UCSD-AML1 (cell line): Measurements from ENCODE around the gene KLF6.

Experiments
- DNase-seq: peaks from one replicate; lab custom pipeline; 2025; ENCODE audit not compliant: unreplicated experiment; lab: John Stamatoyannopoulos, UW

KLF6 gene

DNA sequence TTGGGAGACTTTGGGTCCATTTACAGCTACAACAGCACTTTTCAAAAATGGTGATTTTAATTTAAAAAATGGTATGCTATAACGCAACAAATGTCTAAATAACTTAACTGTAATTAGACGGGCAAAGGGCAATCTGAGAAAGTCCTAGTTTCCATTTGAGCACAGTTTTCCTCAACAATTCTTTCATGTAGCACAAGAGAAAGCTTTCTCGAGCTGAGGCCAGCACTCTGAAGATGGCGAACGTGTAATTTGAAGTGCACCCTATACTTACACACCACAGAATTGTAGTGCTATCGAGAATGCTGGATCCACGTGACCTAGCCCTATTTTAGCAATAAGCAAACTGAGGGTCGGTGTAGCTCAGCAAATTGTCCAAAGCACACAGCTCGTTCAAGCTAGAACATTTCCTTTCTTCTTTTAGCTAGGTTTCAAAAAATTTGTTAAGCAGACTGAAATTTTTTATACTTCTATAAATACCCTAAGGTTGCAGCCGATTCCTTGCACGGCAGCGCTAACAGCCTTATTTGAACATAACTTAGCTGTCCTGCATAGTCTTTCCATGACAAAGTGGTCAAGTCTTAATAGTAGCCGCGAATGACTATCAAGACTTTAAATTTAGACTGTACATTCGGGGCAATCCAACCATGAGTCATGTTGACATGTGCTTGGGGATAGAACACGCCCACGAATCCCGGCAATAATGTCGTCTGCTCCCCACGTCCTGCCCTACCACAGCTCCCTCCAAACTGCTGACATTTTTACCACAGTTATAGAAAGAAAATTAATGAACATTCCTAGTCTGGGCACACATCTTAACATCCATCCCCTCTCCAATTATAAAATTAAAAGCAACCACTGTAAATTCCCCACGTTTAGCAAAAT lies 10.0 kb downstream of the KLF6 start:
- DNase-seq: no peak

DNA sequence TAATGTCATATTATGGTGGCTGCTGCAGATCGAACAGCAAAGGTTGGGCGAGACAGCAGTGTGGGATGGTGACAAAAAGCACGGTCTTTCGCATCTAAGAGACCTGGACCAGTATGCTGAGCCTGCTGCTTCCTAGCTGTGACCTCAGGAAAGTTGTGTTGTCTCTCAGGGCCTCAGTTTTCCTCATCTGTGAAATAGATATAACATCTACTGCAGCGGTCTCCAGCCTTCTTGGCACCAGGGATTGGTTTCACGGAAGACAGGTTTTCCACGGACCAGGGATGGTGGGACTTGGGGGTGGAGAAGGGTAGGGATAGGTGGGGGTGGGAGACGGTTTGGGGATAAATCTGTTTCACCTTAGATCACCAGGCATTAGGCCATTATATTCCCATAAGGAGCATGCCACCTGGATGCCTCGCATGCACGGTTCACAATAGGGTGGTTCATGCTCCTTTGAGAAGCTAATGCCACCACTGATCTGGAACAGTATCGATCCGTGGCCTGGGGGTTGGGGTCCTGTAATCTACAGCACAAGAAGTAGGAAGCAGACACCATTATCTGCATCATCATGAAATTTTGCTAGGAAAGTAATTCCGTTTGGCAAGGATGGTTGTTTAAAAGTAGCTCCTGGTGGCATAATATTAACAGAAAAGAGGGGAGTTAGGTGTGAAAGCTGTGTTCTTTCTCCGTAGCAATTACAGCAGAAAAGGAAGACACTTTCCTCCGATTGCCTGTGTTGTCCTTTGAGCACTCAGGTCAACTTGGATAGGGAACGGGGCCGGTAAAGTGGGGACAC lies 10.8 kb downstream of the KLF6 start:
- DNase-seq: no peak

DNA sequence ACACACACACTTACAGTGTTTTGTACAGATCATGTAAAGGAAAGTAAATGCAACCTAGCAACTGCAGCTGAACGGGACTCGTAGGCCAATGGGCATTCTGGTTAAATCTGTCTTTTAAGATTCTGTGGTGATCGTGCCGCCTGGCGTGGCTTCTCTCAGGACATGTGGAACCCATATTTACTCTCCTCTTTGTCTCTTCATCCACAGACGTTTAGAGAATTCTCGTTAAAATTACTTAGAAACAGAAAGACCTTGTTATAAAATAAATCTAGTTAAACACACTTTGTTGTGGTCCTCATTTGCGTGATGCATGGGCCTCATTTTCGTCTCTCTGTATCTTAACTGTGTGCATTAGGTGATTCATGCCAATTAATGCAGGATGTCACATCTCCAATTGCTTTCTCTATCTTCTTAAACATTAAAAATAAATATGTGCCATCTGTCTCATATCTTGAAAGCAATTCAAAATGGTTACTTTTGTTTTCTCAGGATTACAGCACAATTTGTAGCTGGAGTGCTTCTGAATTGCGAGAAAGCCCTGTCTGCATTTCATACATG lies 11.5 kb downstream of the KLF6 start:
- DNase-seq: no peak

DNA sequence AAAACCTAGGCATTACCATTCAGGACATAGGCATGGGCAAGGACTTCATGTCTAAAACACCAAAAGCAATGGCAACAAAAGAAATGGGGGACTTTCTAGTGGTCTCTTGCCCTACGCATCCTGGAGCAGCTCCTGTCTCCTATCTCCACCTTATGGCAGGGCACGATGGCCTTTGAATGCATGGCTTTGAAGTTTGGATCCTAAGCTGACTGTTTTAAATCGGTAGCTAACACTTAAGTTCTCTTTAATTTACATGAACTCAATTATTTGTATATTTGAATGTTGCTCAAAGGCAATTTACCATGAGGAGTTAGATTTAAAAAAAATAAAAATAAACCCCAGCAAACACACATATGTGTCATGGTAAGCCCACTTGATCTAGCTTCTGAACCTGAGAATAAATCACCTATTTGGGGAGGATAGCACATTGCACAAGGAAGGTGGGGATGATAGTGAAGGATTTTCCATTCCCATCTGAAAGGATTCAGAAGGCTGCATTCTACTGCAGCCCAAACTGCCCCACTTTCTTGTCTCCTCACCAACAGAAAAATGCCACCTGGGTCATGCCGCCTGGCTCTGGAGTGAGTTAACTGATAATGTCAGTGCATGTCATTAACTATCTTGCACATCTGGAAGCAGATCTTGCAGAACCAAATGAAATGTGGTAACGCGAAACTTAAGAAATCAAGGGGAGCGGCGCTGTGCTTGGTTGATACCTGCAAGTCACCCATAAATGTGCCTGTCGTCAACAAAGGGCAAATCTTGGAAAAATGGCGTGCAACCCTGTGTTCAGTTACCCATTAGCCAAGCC lies 12.4 kb downstream of the KLF6 start:
- no peak for DNase-seq

GRCh38 chr10:3770611-3771110 lies 14.3 kb downstream of the KLF6 start:
- DNase-seq: no peak

DNA sequence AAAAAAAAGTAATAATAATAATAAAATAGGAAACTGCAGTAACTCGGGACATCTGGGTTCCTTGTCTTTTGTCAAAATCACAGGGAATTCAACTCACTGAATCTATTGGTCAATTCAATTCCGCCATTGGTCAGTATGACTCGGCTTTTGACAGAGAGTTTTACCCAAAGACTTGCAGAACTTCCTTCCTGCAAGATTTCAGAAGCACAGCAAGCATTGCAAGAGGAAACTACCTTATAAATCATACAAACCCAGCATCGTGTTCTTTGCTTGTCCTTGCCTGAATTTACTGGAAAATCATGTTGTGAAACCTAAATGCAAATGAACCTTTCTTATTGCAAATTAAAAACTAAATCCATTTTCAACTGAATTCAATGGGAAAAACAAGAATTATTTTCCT lies 15.5 kb downstream of the KLF6 start:
- DNase-seq: no peak

- no peak for DNase-seq
Observed at GRCh38 chr10:3766046-3766756, 18.8 kb downstream of the KLF6 start.

- peak; percentile 59 for DNase-seq
Observed at GRCh38 chr10:3765146-3765545, 19.9 kb downstream of the KLF6 start.

DNA sequence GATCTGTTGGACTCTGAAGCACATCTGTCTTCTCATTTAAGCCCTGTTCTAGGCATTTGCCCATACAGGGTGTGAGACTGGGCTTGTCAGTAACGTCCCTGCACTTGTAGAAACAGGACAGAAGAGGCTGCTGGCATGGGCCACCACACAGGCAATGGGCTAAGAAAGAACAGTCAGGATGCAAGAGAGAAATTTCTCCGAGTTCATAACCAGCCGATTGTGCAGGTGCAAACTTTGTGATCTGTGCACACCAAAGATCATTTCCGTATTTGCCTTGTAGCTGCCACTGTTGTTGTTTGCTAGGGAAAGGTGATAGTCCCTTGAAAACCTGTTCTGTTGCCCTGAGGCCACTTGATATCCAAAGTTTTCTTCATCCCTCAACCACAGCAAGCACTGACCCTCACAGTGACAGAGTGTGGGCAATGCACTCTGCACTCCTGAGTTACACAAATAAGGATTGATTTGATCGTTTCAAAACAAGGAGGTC lies 20.3 kb downstream of the KLF6 start:
- no peak for DNase-seq

- no peak for DNase-seq
Observed at GRCh38 chr10:3763852-3764625, 21.0 kb downstream of the KLF6 start.

DNA sequence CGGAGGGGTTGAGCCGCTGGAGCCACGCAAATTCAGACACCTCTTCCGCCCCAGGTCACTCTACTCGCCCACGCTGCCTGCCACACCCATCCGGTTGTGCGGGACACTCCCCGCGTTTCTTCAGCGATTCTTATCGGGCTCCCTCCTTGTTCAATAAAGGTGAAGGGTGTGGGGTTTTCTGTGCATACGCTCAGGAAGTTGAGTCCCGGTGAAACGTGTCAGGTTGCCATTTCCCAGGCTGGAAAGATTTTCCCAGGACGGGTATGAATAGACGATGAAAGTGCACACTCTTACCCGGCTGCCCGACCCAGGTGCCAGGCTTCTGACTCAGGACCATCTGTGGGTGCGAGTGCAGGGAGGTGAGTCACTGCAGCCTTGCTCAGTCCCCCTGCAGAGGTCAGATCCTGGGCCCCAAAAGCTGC lies 22.0 kb downstream of the KLF6 start:
- DNase-seq: no peak

DNA sequence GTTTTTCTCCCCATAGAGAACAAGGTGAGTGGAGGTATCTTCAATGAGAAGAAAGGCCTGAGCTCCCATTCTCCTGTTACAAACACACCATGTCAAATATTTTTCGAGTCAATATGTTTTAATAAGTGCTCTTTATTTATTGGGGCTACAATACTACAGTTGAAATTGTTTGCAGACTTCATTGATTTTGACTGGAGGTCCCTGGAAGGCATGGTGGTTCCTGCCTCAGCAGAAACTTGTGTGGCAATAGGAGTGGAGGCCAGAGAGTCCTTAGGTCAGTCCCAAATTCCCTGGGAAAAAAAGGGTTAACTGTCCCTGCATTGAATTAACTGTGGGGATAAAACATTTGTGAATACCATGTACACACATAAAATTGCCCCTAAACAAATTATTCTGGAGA lies 22.7 kb downstream of the KLF6 start:
- DNase-seq: no peak

DNA sequence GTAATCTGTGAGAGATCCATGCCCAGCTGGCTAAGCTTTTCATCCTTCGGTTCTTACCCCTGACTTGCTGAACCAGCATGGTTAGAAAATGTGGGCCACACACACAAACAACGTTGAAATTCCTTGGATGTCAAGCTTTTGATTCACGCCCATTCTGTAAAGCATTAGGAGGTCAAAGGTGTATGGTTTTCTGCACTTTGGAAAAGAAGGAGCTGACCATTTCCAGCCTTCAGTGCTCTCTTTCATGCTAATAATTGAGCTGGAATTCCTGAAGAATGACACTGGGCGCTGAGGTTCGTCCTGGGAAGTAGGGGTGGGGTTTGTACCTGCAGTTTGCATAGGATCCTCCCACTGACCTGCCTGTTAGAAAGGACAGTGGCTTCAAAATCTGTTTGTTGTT lies 23.1 kb downstream of the KLF6 start:
- DNase-seq: no peak

DNA sequence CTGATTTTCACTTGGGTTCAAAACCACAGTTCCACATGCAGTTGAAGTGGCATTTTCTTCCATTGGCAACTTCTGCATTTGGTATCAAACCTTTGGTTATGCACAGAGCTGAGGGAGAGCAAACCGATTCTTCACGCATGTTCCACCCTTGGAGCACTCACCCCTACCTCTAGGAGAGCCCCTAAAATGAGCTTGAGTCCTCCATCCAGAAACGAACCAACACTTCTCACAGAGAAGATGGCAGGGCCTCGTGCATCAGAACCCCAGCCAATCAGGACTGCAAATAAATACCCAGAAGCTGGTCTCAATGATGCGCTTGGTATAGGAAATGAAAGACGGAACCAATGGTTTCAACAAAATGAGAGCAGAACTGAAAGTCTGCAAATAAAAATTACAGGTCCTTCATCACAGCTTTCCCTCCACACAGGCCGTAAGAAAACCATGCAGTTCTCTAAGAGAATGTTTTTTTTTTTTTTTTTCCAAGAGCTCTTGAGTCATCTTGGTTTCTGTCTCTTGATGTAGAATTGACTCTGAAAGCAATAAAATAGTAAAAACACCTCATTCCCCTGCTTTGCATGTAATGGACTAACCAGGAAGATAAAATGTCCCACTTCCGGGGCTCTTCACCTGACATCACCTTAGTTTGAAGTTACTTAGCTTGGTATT lies 23.9 kb downstream of the KLF6 start:
- DNase-seq: no peak

DNA sequence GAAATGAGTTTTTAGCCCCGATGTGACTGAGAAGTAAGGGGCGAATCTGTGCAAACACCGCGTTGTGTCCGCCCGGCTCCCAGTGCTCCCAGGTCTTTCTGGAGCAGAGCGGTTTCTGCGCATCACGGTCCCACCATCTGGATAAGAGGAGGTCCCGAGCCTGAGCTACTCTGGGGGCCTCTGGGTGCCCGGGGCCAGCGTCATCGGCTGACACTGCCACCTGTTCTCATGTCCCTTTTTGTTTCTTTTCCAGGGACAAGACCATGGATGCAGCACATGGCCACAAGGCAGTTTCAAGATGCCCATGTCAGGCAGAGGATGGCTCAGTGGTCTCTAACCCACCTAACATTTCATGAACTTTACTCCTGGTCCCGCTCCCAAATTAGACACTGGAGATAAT lies 24.9 kb downstream of the KLF6 start:
- DNase-seq: no peak

DNA sequence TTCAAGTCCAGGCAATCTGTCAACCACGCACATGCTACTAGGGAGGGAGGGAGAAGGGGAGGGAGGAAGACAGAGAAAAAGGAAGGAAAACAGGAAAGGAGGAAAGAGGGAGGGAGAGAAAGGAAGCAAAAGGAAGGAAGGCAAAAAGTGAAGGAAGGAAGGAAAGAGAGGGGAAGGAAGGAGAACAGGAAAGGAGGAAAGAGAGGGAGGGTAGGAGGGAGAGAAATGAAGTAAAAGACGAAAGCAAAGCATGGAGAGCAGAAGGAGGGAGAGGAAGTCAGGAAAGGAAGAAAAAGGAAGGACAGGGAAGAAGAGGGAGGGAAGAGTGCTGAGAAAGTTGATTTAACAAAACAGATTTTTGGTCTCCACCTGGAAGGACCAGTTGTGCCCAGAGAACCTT lies 25.6 kb downstream of the KLF6 start:
- DNase-seq: no peak

DNA sequence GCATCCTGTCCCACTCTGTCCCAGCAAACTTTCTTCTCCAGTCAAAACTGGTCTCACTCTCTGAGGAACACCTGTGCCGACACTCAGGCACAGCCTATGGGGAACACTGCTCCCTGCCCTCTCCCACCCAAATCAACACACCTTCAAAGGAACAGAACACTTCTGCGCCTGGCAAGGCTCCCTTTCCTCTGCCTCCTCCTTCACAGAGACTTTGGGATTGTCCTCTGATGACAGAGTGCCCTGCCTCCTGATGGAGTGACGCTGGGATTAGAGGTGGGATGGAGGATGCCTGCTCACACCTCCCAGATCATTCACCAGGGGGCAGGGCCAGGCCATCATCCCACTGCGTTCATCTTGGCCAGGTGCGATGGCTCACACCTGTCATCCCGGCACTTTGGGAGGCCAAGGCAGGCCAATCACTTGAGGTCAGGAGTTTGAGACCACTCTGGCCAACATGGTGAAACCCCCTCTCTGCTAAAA lies 26.5 kb downstream of the KLF6 start:
- no peak for DNase-seq

GRCh38 chr10:3757638-3758490 lies 27.1 kb downstream of the KLF6 start:
- DNase-seq: no peak
